Stomach (tissue), 4 donors: ENCODE measurements around the gene OTOGL.

Source experiments
- POLR2A ChIP-seq, 4 donors: fragments of 450-650 bp; IDR thresholded peaks; one replicate each; pipeline ENCODE4 v1.6.1; 2016; ENCODE audit warnings: antibody characterized with exemption in 4 of 4, control low read depth in 2 of 4, mild to moderate bottlenecking in 1 of 4, moderate library complexity in 1 of 4
- POLR2AphosphoS5 ChIP-seq, 3 donors: sonication (generic); formaldehyde crosslinking; IDR thresholded peaks; one replicate each; pipeline ENCODE4 v1.6.1; 2016; ENCODE audit warnings: antibody characterized with exemption in 3 of 3

- TF ChIP-seq POLR2A (IDR thresholded peaks at IDR 0.05) (no peak), POLR2AphosphoS5 (IDR thresholded peaks at IDR 0.05) (no peak)
Observed at GRCh38 chr12:80226576-80226975, 127.2 kb downstream of the OTOGL start.
